HFFc6 (cell line): ENCODE results near the gene MEGF9. TPM values are rescaled to one million over a fixed set of nuclear protein-coding genes. Genes with fewer than 3 reads are reported as not detected.
"Not testable (repeated sequence)": the region's sequence is repeated elsewhere in the genome, so short reads cannot be mapped to it uniquely, and the experiment has no call there.

Experiments
- DNase-seq: peaks from one replicate; pipeline ENCODE4 v3.0.0-alpha.2; 2018
- H3K27ac Mint-ChIP-seq: 2 replicates; pipeline ENCODE4 v1.8.0; 2020; ENCODE audit warnings: mild to moderate bottlenecking, mixed read lengths
- H3K27me3 Mint-ChIP-seq: 2 replicates; pipeline ENCODE4 v1.8.0; 2021; ENCODE audit warnings: mild to moderate bottlenecking, moderate library complexity, mixed read lengths; ENCODE audit not compliant: insufficient read depth
- H3K36me3 Mint-ChIP-seq: 2 replicates; pipeline ENCODE4 v1.8.0; 2021; ENCODE audit warnings: low read depth, mixed read lengths
- H3K4me1 Mint-ChIP-seq: 2 replicates; pipeline ENCODE4 v1.8.0; 2020; ENCODE audit warnings: low read depth, mixed read lengths
- H3K4me3 Mint-ChIP-seq: 2 replicates; pipeline ENCODE4 v1.8.0; 2020; ENCODE audit warnings: mild to moderate bottlenecking, moderate library complexity, mixed read lengths
- H3K9me3 Mint-ChIP-seq: 2 replicates; pipeline ENCODE4 v1.8.0; 2020; ENCODE audit warnings: mild to moderate bottlenecking, mixed read lengths
- total RNA-seq, 6 experiments: library from RNA; stranded (reverse); fragmentation: NEBNext Ultra II Directional; extraction: Animal tissue kit (Norgen Biotek cat#: 25700); gene quantifications; 2 replicates in 1 of 6; 3 replicates in 5 of 6; pipeline ENCODE4 v1.2.3, GENCODE V29; 2021
- TF ChIP-seq, protein P1 (sequence below): fragments of 200-600 bp; sonication (generic); IDR thresholded peaks from 2 replicates; pipeline ENCODE4 v1.5.0; 2021; ENCODE audit warnings: antibody characterized with exemption, mild to moderate bottlenecking

Gene MEGF9
- total RNA-seq, 6 experiments from 2014 or later, result 5.1 to 9.8 (median 8.8) TPM

DNA sequence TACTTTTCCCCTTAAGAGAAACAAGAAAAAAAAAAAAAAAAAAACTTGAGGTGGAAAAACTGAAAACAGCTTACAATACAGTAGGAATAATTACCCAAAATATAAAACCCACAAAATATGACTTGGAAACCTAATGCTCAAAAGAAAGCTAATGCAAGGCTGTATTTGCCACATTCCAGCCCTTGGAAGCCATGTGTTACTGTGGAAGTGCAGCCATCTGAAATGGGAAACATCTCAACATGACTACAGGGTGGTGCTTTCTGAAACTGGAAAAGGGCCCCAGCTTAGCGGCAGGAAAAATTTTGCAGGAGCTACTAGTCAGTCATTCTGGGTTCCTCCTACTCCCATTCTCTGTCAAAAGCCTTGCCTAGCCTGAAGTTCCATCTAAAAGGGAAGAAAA is 154.7 kb downstream of the MEGF9 start:
- Mint-ChIP-seq H3K27ac (no peak overlapping the region), H3K4me3 (no peak overlapping the region), H3K27me3 (no peaks in the 10 kb centered on the region; the same call in 1 of the 2 replicates), H3K36me3 (peaks cover 15% of the 10 kb centered on the region; the same call in 1 of the 2 replicates), H3K9me3 (no peaks in the 10 kb centered on the region), H3K4me1 (no peaks in the 10 kb centered on the region)
- TF ChIP-seq, protein P1, sequence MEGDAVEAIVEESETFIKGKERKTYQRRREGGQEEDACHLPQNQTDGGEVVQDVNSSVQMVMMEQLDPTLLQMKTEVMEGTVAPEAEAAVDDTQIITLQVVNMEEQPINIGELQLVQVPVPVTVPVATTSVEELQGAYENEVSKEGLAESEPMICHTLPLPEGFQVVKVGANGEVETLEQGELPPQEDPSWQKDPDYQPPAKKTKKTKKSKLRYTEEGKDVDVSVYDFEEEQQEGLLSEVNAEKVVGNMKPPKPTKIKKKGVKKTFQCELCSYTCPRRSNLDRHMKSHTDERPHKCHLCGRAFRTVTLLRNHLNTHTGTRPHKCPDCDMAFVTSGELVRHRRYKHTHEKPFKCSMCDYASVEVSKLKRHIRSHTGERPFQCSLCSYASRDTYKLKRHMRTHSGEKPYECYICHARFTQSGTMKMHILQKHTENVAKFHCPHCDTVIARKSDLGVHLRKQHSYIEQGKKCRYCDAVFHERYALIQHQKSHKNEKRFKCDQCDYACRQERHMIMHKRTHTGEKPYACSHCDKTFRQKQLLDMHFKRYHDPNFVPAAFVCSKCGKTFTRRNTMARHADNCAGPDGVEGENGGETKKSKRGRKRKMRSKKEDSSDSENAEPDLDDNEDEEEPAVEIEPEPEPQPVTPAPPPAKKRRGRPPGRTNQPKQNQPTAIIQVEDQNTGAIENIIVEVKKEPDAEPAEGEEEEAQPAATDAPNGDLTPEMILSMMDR, result no peak
- DNase-seq, result no peak

DNA sequence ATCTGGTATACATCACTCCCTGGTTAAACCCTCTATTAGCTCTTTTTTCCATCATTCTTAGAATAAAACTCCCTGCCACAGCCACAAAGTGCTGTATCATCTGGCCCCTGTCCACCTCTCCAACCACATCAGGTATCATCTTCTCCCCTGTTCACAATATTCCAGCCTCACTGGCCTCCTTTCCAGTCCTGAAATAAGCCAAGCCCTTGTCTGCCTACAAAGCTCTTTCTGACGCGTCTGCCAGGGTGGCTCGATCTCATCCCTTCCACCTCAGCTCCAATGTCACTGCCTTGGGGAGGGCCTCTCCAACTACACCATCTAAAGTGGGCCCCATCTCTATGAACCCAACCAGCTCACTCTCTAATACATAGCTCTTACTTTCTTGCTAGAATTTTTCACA is 155.8 kb downstream of the MEGF9 start:
- Mint-ChIP-seq H3K27me3 (no peaks in the 10 kb centered on the region; the same call in 1 of the 2 replicates), H3K4me1 (no peaks in the 10 kb centered on the region), H3K4me3 (no peak overlapping the region), H3K27ac (no peak overlapping the region), H3K9me3 (no peaks in the 10 kb centered on the region), H3K36me3 (peaks cover 16% of the 10 kb centered on the region)
- DNase-seq, result no peak
- TF ChIP-seq, protein P1, result no peak

DNA sequence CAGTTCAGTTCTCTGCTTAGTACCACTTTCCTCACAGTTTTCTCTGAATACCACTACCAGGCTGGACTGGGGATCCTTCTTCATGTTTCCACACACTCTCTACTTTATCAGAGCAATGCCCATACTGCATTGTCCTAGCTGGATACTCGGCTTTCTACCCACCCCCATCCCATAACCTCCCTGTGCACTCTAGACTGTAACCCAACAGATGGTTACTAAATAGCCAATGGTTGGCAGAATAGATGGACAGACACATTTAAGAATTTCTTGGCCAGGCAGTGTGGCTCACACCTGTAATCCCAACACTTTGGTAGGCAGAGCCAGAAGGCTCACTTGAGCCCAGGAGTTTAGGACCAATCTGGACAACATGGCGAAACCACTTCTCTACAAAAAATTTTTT is 157.1 kb downstream of the MEGF9 start:
- no peaks in the 10 kb centered on the region for H3K9me3 Mint-ChIP-seq
- no peak overlapping the region for H3K27ac Mint-ChIP-seq
- DNase-seq, result no peak
- H3K4me3 Mint-ChIP-seq, result no peak overlapping the region
- H3K27me3 Mint-ChIP-seq, result no peaks in the 10 kb centered on the region
- H3K36me3 Mint-ChIP-seq, result peaks cover 24% of the 10 kb centered on the region
- TF ChIP-seq, protein P1, result no peak
- H3K4me1 Mint-ChIP-seq, result no peaks in the 10 kb centered on the region

DNA sequence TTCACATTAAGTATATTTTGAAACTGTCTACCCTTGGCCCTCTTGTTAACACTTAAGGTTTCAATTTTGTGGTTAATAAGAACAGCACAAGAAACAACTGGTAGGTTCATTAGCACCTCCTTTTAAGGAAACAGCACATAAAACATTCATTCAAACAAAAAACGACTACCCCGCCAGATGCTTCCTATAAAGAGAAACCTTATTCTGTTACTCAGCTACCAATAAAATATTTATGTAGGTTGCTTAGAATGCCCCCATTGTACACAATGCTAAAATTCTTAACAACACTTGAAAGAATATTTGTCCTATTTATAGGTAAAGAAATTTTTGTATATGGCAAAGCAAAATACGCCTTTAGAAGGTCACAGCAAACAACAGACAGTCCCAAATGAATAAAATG is 157.5 kb downstream of the MEGF9 start:
- TF ChIP-seq, protein P1, result no peak
- Mint-ChIP-seq H3K27ac (no peak overlapping the region), H3K27me3 (no peaks in the 10 kb centered on the region), H3K4me3 (no peak overlapping the region), H3K4me1 (peaks cover under 1% of the 10 kb centered on the region), H3K36me3 (peaks cover 25% of the 10 kb centered on the region), H3K9me3 (no peaks in the 10 kb centered on the region)
- no peak for DNase-seq

DNA sequence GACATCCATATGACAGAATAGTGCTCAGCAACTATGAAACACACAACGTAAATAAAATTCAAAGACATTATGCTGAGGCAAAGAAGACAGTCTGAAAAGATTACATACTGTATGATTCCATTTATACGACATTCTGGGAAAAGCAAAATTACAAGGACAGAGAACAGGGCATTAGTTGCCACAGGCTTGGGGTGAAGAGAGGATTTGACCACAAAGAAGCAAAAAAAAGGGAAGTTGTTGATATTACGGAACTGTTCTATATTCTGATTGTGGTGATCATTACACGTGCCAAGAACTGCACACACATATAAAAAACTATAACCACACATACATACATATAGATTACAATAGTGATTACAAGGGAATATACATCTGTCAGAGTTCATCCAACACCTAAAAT is 158.4 kb downstream of the MEGF9 start:
- DNase-seq, result no peak
- TF ChIP-seq, protein P1, result no peak
- Mint-ChIP-seq H3K4me1 (peaks cover 10% of the 10 kb centered on the region), H3K27me3 (no peaks in the 10 kb centered on the region), H3K9me3 (no peaks in the 10 kb centered on the region), H3K36me3 (peaks cover 30% of the 10 kb centered on the region), H3K4me3 (no peak overlapping the region), H3K27ac (no peak overlapping the region)

DNA sequence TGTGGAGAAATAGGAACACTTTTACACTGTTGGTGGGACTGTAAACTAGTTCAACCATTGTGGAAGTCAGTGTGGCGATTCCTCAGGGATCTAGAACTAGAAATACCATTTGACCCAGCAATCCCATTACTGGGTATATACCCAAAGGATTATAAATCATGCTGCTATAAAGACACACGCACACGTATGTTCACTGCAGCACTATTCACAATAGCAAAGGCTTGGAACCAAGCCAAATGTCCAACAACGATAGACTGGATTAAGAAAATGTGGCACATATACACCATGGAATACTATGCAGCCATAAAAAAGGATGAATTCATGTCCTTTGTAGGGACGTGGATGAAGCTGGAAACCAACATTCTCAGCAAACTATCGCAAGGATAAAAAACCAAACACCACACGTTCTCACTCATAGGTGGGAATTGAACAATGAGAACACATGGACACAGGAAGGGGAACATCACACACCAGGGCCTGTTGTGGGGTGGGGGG is 162.0 kb downstream of the MEGF9 start:
- not testable (repeated sequence) for H3K27me3 Mint-ChIP-seq, H3K27ac Mint-ChIP-seq, DNase-seq, H3K4me3 Mint-ChIP-seq, H3K9me3 Mint-ChIP-seq
- peaks cover 12% of the 10 kb centered on the region for H3K4me1 Mint-ChIP-seq
- peaks cover 24% of the 10 kb centered on the region for H3K36me3 Mint-ChIP-seq

Other genes with a start within 250 kb of the MEGF9 start
- 10 to 100 TPM; 28.4 to 40.8 (median 36.8) TPM for gene CDK5RAP2, start 134.3 kb downstream of the MEGF9 start, total RNA-seq
- 10 to 100 TPM; 61.5 to 73.9 (median 67.7) TPM for gene FBXW2, start 78.9 kb upstream of the MEGF9 start, total RNA-seq
- gene PSMD5, start 128.5 kb upstream of the MEGF9 start, total RNA-seq, result 10 to 100 TPM; 56.9 to 63.2 (median 60.1) TPM
- 10 to 100 TPM; 49.1 to 83.4 (median 75.7) TPM for gene PHF19, start 162.7 kb upstream of the MEGF9 start, total RNA-seq
- gene TRAF1, start 212.3 kb upstream of the MEGF9 start, total RNA-seq, result 1 to 10 TPM in 1 of 6 experiments, under 1 TPM in 5; 0.54 to 1.0 (median 0.87) TPM